HEK293 (cell line): Measurements from ENCODE around the gene CACNB2.
A peak's percentile ranks its signal among the peaks of the same experiment; 100 is the strongest.

Experiments used
- CTCF ChIA-PET: fragments of 350-600 bp; formaldehyde crosslinking; extraction: SDS; loops from one replicate; lab custom pipeline; 2021; ENCODE audit warnings: antibody characterized with exemption; lab: Yijun Ruan, JAX
- POLR2A ChIA-PET: fragments of 300-600 bp; formaldehyde crosslinking; extraction: SDS; loops from one replicate; lab custom pipeline; 2020; ENCODE audit warnings: antibody characterized with exemption, inconsistent platforms; lab: Yijun Ruan, JAX
- H3K27ac ChIP-seq: fragments of 200-500 bp; sonication (Bioruptor generic); 2 replicates; pipeline ENCODE4 v1.5.1; 2014; ENCODE audit warnings: low read depth, low read length, control low read depth, inconsistent platforms; ENCODE audit errors: extremely low read depth
- H3K36me3 ChIP-seq, 2 experiments: fragments of 200-500 bp in 1 of 2; sonication (Bioruptor generic) in 1 of 2; 1 replicate in 1 of 2; 2 replicates in 1 of 2; pipeline ENCODE4 v1.5.1; 2014 to 2017; ENCODE audit warnings: inconsistent platforms in 2 of 2, low read length in 2 of 2; ENCODE audit not compliant: control insufficient read depth in 2 of 2, insufficient read depth in 1 of 2
- H3K4me1 ChIP-seq: fragments of 200-500 bp; sonication (Bioruptor generic); 2 replicates; pipeline ENCODE4 v1.5.1; 2014; ENCODE audit warnings: mild to moderate bottlenecking, low read length, inconsistent platforms; ENCODE audit not compliant: control insufficient read depth, insufficient read depth
- H3K4me3 ChIP-seq: 2 replicates; pipeline ENCODE4 v1.5.1; 2011; ENCODE audit warnings: low read depth, mild to moderate bottlenecking, control low read depth, low read length, moderate library complexity
- H3K9me3 ChIP-seq: fragments of 200-500 bp; sonication (Bioruptor generic); 2 replicates; pipeline ENCODE4 v1.5.1; 2014; ENCODE audit warnings: low read depth, low read length, inconsistent platforms; ENCODE audit not compliant: control insufficient read depth, insufficient read depth
- EGR2 ChIP-seq: fragments of 450-650 bp; formaldehyde crosslinking; IDR thresholded peaks from 2 replicates; pipeline ENCODE4 v1.5.1; 2016; ENCODE audit warnings: low read depth, missing biosample characterization, missing genetic modification characterization
- HOXC10 ChIP-seq: sonication (generic); formaldehyde crosslinking; IDR thresholded peaks from 2 replicates; pipeline ENCODE4 v1.8.1; 2023; ENCODE audit warnings: mild to moderate bottlenecking, missing genetic modification reagents
- OSR2 ChIP-seq: fragments of 450-650 bp; formaldehyde crosslinking; IDR thresholded peaks from 2 replicates; pipeline ENCODE4 v1.5.1; 2016; ENCODE audit warnings: missing biosample characterization, missing genetic modification characterization
- PRDM1 ChIP-seq: fragments of 450-650 bp; formaldehyde crosslinking; IDR thresholded peaks from 2 replicates; pipeline ENCODE4; 2016; ENCODE audit warnings: missing biosample characterization, missing genetic modification characterization
- SALL2 ChIP-seq: fragments of 450-650 bp; formaldehyde crosslinking; IDR thresholded peaks from 2 replicates; pipeline ENCODE4 v1.5.0; 2017; ENCODE audit warnings: missing biosample characterization, mild to moderate bottlenecking, missing genetic modification characterization, borderline replicate concordance
- TCF7L2 ChIP-seq: IDR thresholded peaks from 2 replicates; pipeline ENCODE4 v1.6.1; 2011; ENCODE audit warnings: low read depth, mild to moderate bottlenecking, inconsistent platforms, low read length, moderate library complexity, borderline replicate concordance
- TSHZ1 ChIP-seq: fragments of 450-650 bp; formaldehyde crosslinking; IDR thresholded peaks from 2 replicates; pipeline ENCODE4 v1.5.1; 2016; ENCODE audit warnings: missing biosample characterization, missing genetic modification characterization, borderline replicate concordance
- ZBTB20 ChIP-seq: fragments of 450-650 bp; formaldehyde crosslinking; IDR thresholded peaks from 2 replicates; pipeline ENCODE4 v1.5.1; 2016; ENCODE audit warnings: missing biosample characterization, missing genetic modification characterization
- ZNF112 ChIP-seq: fragments of 450-650 bp; formaldehyde crosslinking; IDR thresholded peaks from 2 replicates; pipeline ENCODE4 v1.5.0; 2017; ENCODE audit warnings: missing biosample characterization, missing genetic modification characterization
- ZNF174 ChIP-seq: fragments of 450-650 bp; formaldehyde crosslinking; IDR thresholded peaks from 2 replicates; pipeline ENCODE4 v1.5.0; 2017; ENCODE audit warnings: missing biosample characterization, mild to moderate bottlenecking, missing genetic modification characterization
- ZNF2 ChIP-seq: fragments of 450-650 bp; formaldehyde crosslinking; IDR thresholded peaks from 2 replicates; pipeline ENCODE4 v1.5.1; 2016; ENCODE audit warnings: missing biosample characterization, missing genetic modification characterization
- ZNF311 ChIP-seq: fragments of 450-650 bp; formaldehyde crosslinking; IDR thresholded peaks from 2 replicates; pipeline ENCODE4 v1.5.1; 2017; ENCODE audit warnings: missing biosample characterization, missing genetic modification characterization, borderline replicate concordance
- ZNF335 ChIP-seq: fragments of 450-650 bp; formaldehyde crosslinking; conservative IDR thresholded peaks from 2 replicates; pipeline ENCODE4 v1.5.1; 2016; ENCODE audit warnings: missing biosample characterization, missing genetic modification characterization
- ZNF366 ChIP-seq: fragments of 450-650 bp; formaldehyde crosslinking; conservative IDR thresholded peaks from 2 replicates; pipeline ENCODE4 v1.5.1; 2016; ENCODE audit warnings: missing biosample characterization, missing genetic modification characterization
- ZNF433 ChIP-seq: fragments of 450-650 bp; formaldehyde crosslinking; IDR thresholded peaks from 2 replicates; pipeline ENCODE4 v1.5.1; 2016; ENCODE audit warnings: missing biosample characterization, missing genetic modification characterization, low read depth
- ZNF449 ChIP-seq: fragments of 450-650 bp; formaldehyde crosslinking; IDR thresholded peaks from 2 replicates; pipeline ENCODE4 v1.5.1; 2017; ENCODE audit warnings: missing biosample characterization, mild to moderate bottlenecking, missing genetic modification characterization, moderate library complexity
- ZNF510 ChIP-seq: fragments of 450-650 bp; formaldehyde crosslinking; IDR thresholded peaks from 2 replicates; pipeline ENCODE4 v1.5.1; 2018; ENCODE audit warnings: mild to moderate bottlenecking, missing genetic modification characterization, missing biosample characterization; ENCODE audit not compliant: insufficient replicate concordance
- ZNF571 ChIP-seq: fragments of 450-650 bp; formaldehyde crosslinking; IDR thresholded peaks from 2 replicates; pipeline ENCODE4 v1.5.0; 2017; ENCODE audit warnings: missing biosample characterization, missing genetic modification characterization
- ZSCAN30 ChIP-seq: fragments of 450-650 bp; IDR thresholded peaks from 2 replicates; pipeline ENCODE4 v1.5.1; 2018; ENCODE audit warnings: missing biosample characterization, mild to moderate bottlenecking, missing genetic modification characterization, moderate library complexity

CACNB2 gene

DNA sequence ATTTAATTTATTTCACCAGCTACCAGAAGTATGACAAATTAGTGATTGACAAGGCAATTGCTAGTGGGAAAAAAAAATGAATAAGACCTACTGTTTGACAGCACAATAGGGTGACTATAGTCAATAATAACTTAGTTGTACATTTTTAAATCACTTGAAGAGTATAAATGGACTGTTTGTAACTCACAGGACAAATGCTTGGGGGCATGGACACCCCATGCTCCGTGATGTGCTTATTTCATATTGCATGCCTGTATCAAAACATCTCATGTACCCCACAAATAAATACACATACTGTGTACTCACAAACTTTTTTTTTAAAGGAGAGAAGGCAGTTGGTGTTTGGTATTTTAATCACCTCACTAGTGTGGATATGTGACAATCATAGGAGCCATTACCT lies 181.1 kb downstream of the CACNB2 start:
- ChIA-PET POLR2A (no interaction called here), CTCF (no interaction called here)
- Histone ChIP-seq H3K4me3 (no peak overlapping the region), H3K36me3 (no peaks in the 10 kb centered on the region), H3K27ac (no peak overlapping the region), H3K4me1 (no peaks in the 10 kb centered on the region), H3K9me3 (no peaks in the 10 kb centered on the region)
- no peak for TF ChIP-seq TSHZ1 (tag by site-specific recombination)

GRCh38 chr10:18323916-18324315 lies 183.7 kb downstream of the CACNB2 start:
- no peak overlapping the region for H3K4me3 ChIP-seq
- H3K9me3 ChIP-seq = no peaks in the 10 kb centered on the region
- CTCF ChIA-PET = interaction anchor here (0.6 to 1.0 kb wide), 4 partner anchors 12 to 725 kb away, joined by 3 to 4 read pairs (median 3); no protein-coding TSS in a partner anchor
- H3K27ac ChIP-seq = no peak overlapping the region
- POLR2A ChIA-PET = no interaction called here
- H3K4me1 ChIP-seq = no peaks in the 10 kb centered on the region
- TF ChIP-seq HOXC10 (CRISPR knock-in tag) (no peak), ZNF510 (tag by site-specific recombination) (no peak), SALL2 (no peak), ZNF335 (tag by site-specific recombination) (no peak), TCF7L2 (no peak), ZNF174 (no peak), ZNF571 (tag by site-specific recombination) (no peak), ZNF112 (tag by site-specific recombination) (no peak), ZNF2 (tag by site-specific recombination) (no peak), EGR2 (tag by site-specific recombination) (no peak), OSR2 (tag by site-specific recombination) (no peak), ZNF449 (tag by site-specific recombination) (no peak), ZNF433 (tag by site-specific recombination) (no peak), ZNF311 (tag by site-specific recombination) (no peak)
- H3K36me3 ChIP-seq = no peaks in the 10 kb centered on the region

- ChIA-PET POLR2A (no interaction called here), CTCF (no interaction called here)
- H3K27ac ChIP-seq = no peak overlapping the region
- no peaks in the 10 kb centered on the region for H3K36me3 ChIP-seq
- H3K4me1 ChIP-seq = no peaks in the 10 kb centered on the region
- TF ChIP-seq ZNF366 (tag by site-specific recombination) (peak; percentile 59; the same call in 1 of the 2 replicates), ZBTB20 (tag by site-specific recombination) (no peak), ZSCAN30 (tag by site-specific recombination) (no peak), PRDM1 (tag by site-specific recombination) (peak; percentile 85)
- no peaks in the 10 kb centered on the region for H3K9me3 ChIP-seq
- H3K4me3 ChIP-seq = no peak overlapping the region
Observed at GRCh38 chr10:18325410-18325809, 185.2 kb downstream of the CACNB2 start.
